Stimulated activated CD8-positive, alpha-beta memory T cell treated with anti-CD3 and anti-CD28 coated beads, Interleukin-4, amount 100 ng/mL, for 24 hours (primary cell): Measurements from ENCODE around the gene COQ8A.
"Not testable (repeated sequence)": the region's sequence is repeated elsewhere in the genome, so short reads cannot be mapped to it uniquely, and the experiment has no call there.

Experiments used
- DNase-seq: peaks from one replicate; pipeline ENCODE4 v3.0.0-alpha.2; 2020; ENCODE audit warnings: low read depth

COQ8A gene

DNA sequence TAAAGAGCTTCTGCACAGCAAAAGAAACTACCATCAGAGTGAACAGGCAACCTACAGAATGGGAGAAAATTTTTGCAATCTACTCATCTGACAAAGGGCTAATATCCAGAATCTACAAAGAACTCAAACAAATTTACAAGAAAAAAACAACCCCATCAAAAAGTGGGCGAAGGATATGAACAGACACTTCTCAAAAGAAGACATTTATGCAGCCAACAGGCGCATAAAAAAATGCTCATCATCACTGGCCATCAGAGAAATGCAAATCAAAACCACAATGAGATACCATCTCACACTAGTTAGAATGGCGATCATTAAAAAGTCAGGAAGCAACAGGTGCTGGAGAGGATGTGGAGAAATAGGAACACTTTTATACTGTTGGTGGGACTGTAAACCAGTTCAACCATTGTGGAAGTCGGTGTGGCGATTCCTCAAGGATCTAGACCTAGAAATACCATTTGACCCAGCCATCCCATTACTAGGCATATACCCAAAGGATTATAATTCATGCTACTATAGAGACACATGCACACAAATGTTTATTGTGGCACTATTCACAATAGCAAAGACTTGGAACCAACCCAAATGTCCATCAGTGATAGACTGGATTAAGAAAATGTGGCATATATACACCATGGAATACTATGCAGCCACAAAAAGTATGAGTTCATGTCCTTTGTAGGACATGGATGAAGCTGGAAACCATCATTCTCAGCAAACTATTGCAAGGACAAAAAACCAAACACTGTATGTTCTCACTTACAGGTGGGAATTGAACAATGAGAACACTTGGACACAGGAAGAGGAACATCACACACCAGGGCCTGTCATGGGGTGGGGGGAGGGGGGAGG, 10.6 kb upstream of the COQ8A start:
- not testable (repeated sequence) for DNase-seq

DNA sequence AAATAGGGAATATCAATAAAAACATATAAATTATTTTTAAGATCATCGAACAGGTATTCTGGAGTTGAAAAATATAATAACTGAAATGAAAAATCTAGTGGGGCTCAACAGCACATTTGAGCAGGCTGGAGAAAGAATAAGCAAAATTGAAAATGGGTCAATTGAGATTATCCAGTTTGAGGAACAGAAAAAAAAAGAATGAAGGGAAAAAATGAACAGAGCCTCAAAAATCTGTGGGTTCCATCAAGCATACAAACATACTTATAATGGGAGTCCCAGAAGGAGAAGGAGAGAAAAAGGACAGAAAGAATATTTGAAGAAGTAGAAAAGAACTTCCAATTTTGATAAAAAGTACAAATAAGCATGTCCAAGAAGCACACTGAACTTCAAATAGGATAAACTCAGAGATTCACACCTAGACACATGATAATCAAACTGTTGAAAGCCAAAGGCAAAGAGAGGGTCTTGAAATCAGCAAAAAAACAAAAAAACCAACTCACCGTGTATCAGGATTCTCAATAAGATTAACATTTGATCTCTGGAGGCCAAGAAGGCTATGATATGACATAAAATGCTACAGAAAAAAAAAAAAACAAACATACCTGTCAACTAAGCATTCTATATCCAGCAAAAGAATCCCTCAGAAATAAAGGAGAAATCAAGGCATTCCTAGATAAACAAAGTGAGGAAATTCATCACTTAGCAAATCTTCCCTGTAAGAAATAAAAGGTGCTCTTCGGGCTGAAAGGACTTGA, 5.4 kb upstream of the COQ8A start:
- DNase-seq = no peak

DNA sequence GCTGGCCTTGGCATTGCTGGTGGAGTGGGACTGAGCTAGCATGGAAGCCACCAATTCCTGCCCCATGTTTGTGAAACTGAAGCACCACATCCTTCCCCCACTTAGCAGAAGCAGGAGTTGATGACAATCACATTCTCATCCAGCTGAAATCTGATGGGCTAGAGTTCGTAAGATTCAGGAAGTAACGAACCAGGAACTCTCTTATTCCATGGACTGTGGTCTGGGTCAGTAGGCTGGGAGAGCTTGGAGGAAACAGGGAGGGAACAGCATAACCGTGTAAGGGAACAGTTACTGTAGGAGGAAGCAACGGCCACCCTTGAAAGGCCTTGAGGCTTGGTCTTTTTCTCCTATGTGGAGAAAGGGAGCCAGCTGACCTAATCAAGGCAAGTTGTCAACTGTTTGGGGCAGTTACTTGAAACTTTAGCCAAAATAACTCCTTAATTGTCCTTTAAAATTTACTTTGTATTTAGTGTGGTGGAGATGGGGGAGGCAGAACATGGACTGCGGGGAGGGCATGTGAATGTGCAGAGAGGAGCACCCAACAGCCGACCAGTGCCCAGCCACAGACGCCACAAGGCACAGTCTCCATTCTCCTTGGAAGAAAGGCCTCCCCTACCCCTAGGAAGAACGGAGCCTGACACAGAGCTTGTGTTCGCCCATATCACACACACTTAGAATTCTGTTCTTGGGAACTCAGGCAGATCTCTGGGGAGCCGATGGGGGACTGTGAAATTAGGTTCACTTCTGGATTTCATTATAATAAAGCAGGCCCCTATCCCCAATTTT, 2.0 kb upstream of the COQ8A start:
- DNase-seq = no peak

DNA sequence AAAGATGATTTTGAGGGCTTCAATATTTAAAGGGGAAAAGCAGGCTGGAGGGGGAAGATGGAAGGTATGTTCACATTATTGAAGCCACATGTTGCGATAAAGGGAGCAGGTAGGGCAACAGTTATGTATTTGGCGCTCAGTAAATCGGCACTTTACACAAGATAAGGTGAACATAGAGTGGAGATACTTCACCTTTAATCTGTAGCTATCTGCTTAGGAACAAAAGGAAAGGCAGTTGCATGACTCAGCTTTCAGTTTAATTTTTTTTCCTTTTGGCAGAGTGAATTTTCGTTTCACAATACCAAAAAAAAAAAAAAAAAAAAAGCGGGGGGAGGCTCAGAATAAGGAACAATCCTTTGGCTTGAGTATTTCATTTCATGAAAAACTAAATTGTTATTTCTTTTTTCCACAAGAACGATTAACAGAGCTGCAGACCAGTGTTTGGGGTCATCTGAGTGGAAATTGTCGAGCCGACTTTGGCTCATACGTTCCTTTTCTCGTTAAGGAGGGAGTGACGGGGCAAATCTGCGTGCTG, 1.1 kb upstream of the COQ8A start:
- no peak for DNase-seq

DNA sequence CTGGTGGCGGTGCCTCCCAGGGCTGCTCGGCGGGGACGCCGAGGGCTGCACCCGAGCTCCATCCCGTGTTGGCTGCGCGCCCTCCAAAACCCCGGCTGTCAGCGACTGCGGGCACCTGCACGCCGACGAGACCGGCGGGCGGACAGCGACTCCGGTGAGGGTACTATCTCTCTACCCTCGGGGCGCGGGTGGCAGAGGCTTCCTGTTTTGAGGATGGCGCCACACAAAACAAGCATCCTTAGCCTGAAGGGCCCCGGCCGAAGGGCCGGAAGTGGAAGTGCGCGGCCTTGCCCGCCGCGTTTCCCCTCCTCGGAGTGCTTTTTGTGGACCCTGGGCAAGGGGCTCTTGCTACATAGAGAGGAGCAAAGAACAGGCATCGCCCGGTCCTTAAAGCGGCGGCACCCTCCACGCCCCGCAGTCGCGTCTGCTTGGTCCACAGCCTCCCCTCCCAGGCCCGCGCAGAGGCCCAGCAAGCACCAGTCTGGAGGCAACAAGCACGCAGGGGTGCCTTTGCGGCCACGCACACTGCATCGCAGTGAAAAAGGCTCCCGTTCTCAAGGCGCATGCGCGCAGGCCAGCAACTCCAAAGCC, 561 bp upstream of the COQ8A start:
- DNase-seq = no peak

DNA sequence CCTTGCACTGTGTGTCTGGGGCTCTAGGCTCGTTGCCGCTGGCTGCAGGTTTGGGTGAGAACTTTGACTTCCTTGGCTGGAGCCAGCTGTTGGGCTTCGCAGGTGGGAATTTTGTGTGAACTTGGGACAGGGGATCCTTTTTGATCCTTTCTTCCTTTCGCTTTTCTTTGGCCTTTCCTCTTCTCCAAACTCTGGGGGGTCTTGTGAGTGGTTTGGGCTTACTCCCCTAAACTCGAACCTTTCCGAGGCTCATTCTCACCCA, 643 bp downstream of the COQ8A start:
- no peak for DNase-seq

DNA sequence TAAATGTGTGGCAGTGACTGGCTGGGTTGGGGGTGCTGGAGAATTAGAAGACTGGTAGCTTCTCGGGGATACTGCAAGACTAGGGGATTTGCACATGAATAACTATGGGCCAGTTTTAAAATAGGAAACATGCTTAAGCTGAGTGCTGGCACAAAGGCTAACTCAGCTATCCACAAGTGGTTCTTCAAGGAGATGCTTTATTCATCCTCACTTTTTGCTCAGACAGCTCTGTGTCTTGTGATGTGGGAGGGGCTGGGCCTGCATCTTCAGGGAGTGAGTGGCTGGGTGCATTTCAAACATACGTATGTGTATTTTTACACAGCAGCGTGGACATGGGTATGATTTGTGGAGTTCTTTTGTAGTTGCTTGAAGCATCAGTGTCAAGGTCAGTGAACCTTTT, 2.3 kb downstream of the COQ8A start:
- no peak for DNase-seq

DNA sequence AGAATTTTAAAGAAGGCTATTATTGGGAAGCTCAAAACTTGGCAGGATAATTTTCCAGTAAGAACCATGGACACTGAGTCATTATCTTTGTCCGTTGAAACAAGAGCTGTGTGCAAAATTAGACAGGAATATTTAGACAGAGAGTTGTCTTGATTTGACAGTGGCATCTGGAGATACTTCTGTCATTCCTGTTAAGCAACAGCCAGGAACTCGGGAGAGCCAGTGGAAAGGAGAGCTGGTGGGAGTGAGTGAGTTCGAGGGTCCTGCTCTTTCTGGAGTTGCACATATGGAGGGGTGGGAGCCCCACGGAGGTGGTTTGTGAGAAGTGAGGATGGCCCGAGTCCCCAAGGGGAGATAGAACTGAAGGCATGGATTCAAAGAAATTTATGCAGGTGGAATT, 3.1 kb downstream of the COQ8A start:
- no peak for DNase-seq

DNA sequence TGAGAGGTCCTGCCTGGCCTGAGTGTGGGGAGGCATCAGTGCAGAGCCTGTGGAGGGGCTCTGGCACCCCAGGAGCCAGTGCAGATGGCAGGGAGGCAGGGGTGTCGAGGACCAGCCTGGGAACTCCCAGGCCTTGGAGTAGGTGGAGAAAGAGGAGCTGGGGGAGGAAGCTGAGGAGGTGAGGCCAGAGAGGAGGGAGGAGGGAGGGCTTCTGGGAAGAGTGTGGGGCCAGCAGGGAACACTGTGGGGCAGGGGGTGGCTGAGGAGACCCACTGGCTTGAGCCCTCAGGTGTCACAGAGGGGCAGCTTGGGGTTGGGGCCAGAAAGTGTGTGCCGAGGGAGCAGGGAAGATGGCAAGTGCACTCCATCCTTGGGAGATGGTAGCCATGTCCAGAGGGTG, 3.8 kb downstream of the COQ8A start:
- no peak for DNase-seq

DNA sequence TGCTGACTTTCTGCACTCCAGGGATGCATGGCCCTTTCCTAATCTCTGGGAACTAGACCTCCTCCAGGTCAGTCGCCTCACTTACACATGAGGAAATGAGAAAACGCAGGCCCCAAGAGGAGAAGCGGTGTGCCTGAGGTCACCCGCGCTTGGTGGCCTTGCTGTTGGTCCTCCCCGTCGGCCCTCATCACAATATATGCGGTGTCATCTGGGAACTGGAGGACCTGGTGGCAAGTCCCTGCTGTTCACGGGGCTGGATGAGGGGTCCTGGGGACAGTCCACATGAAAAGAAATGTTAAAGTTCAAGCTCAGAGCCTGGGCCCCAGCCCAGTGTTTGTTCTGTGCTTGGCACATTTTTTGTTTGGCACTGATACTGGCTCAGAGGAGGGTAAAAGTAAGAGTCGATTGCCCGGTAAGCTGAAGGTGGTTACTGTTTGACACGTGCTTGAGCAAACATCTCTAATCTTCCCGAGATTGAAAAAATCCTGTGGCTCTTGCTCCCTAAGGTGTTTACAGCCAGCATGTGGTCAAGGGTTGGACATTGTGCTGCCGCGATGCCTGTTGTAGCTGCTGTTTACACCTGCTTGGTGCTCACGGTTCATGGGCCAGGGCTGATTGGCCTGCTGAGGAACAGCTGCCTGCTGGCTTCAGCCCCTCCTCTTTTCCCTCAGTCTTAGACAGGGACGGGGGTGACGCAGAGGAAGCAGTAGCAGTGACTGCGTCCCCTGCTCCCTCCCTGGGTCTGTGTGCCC, 5.2 kb downstream of the COQ8A start:
- DNase-seq = no peak

DNA sequence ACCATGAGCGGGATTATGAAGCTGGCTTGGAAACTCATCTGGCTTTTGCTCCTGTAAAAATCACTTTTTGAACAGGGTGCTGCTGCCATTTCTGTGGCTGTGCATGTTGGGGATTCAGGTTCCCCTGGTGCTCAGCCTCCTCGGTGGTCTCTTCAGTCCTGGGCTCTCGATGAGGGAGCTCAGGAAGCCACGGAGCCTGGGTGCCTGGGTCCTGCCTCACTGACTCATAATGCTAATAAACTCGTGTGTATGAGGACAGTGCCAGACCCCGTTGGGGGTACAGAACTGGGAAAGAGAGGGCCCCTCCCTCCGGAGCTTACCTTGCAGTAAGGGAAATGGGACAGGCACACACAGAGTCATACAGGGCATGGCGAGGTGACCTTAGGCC, 5.8 kb downstream of the COQ8A start:
- no peak for DNase-seq

DNA sequence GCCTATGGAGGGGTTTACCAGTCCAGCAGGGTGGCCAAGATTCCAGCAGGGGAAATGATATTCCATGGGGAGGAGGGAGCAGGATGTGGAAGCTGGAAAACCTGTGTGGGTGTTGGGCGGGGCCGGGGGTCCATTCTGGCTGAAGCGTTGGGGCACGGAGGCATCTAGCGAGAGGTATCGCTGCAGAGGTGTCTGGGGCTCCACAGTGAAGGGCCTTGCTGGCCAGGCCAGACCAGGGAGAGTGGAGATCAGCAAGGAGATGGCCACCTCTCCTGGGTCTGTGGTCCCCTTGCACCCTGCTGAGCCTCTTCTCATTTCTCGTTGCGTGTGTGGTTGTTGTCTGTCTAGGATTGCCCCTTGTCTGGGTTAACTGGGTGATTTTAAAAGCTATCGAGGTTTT, 6.2 kb downstream of the COQ8A start:
- no peak for DNase-seq

DNA sequence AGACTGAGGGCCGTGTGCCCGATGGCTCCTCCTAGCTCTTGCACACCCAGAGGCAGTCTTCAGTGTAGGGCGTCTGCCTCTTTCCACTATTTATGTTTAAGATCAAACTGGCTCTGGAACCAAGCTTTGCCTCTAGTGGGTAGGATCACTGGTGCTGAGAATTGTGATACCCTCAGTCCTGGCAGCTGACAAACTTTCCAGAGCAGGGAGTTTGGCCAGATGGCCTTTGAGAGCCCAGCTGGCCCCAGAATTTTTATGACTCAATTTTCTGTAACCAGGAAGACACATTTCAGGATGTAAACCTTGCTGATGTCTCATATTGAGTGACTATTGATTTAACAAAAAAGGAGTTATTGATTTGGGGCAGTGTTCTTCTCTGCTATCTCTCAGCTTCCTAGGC, 6.7 kb downstream of the COQ8A start:
- no peak for DNase-seq

DNA sequence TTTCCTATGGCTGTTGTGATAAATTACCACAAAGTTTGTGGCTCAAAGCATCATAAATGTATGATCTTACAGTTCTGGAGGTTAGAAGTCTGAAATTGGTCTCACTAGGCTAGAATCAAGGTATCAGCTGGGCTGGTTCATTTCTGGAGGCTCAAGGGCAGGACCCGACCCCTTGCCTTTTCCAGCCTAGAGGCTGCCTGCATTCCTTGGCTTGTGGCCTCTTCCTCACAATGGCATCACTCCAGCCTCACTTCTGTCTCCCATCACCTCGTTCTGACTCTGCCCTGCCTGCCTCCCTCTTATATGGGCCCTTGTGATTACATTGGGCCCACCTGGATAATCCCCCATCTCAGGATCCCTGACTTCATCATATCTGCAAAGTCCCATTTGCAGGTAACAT, 8.0 kb downstream of the COQ8A start:
- no peak for DNase-seq

DNA sequence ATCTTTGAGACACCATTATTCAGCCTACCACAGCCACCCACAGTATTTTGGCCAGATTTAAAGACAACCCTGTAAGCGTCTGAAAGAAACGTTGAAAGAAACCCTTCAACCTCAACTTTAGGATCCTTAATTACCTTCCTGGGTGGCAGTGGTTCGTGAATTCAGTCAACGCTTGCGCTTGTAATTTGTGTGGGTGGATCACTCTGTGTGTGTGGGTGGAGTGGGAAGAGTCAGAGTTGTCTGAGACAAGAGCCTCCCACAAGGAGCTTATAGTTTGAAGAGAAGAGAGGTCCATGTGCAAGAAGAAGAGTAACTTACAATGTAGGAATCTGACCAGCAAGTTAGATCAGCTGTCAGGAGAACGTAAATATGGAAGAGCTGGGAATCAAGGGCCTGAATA, 8.4 kb downstream of the COQ8A start:
- DNase-seq = no peak

DNA sequence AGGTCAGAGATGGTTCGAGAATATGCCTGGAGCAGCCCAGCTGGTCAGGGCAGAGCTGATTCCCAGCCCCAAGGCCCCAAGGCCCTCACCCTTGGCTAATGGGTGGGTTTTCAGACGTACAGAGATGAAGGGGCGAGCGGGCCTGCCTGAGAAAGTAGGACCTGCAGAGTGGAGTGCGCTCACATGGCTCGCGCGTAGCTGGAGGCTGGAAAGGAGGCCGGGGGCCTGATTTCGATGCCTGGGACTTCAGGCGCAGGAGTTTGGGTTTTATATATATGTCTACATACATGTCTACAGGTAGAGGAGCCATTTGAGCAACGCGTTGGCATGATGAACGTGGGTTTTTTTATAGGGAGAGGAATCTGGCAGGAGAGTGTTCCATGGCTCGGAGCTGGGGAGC, 8.9 kb downstream of the COQ8A start:
- no peak for DNase-seq

DNA sequence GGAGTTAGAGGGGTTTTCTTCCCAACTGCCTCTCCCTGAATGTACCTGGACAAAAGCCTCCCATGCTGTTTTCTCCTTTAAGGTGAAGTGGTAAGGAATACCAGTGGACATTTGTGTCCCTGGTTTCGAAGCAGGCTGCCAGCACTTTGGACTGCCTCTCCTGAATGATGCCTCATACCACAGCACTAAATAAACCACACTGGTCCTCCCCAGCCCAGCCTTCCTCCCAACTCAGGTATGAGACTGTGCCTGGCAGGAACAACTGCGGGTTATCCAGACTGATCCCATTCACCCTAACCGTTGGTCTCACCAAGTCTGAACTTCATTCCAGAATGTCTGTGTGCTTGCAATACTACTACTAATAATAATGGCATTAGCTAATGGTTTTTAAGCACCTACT, 9.3 kb downstream of the COQ8A start:
- no peak for DNase-seq

DNA sequence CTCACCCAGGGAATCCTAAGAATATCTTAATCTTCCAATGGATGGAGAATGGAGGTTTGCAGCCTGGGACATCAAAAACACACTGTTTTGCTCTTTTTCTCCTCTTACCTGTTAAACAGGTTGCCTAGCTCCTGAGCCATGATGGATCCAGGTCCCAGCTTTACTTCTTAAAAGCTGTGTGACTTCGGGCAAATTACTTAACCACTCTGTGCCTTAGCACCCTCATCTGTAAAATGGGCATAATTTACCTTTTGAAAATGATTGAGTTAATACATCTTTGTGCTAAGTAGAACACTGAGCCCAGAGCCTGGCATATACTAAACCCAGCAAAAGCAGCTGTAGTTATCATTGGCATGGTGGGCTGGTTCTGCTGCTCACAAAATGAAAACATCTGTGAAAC, 10.2 kb downstream of the COQ8A start:
- no peak for DNase-seq

DNA sequence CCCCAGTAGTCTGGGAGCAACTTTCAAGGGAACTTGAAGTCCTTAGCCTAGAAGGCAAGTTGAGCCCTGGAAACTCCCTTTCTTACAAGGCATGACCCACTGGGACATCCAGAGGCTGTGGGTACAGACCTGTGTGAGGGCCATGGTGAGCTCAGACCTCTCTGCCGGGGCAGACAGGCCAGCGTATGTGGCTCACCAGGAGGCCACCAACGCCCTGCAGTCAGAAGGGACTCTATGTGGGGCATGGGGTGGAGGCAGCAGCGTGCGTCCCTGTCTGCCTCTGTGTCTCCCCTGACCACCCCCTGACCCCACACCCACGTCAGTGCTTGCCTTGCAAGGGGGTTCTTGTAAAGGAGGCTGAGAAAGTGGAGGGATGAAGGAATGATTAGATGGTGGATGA, 10.8 kb downstream of the COQ8A start:
- no peak for DNase-seq

DNA sequence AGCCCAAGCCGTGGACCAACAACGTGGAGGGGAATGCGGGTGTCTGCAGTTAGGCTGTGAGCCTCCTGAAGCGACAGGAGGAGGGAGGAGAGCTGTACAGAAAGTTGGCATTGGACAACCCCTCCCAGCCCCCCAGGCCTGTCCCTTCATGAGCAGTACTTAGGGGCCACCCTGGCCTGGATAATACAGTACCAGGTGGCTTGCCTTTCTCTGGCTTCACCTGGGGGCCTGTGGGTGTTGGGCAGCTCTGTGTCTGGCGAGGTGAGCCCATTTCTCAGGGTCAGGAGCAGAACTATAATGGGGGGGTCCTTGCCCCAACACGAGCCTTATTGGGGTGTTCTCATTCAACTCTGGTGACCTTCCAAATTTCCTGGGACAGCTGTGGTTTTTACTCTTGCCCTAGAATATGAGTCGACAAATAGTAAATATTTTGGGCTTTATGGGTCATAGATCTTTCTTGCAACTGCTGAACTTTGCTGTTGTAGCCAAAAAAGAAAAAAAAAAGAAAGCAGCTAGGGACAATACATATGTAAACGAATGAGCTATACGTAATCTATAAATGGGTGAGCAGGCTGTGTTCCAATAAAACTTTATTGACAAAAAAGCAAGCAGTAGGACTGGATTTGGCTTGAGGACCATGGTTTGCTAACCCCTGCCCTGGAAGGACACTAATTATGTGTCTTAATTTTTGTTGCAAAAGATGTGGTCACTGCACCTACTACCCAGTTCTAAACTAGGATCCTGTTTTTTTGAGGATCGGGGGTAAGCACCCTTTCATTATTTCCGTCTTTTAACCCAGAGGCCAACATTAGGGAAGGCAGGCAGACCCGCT, 11.4 kb downstream of the COQ8A start:
- DNase-seq = no peak

DNA sequence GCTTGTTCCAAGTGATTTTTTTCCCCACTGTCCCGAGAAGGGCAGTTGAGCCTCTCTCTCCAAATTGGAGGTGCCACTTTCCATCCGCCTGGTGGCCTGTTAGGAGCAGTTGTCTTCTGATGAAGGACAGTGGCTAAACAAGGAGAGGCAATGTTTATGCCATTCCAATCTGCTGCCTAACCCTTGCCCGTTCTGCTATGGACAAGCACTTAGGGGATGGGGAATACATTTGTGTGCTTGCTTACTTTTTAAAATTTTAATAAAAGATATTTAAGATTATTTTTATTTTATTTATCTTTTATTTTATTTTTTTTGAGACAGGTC, 12.0 kb downstream of the COQ8A start:
- DNase-seq = no peak
